Prostate gland (tissue), 2 donors: ENCODE measurements around the gene COL6A5.

Experiments
- CTCF ChIP-seq, 4 experiments: fragments of 200-600 bp in 2 of 4; fragments of 450-650 bp in 2 of 4; sonication (generic) in 2 of 4; IDR thresholded peaks; 1 replicate in 3 of 4; 2 replicates in 1 of 4; pipeline ENCODE4 v1.5.1; 2016 to 2019; ENCODE audit warnings: antibody characterized with exemption in 4 of 4, mild to moderate bottlenecking in 2 of 4, moderate library complexity in 2 of 4
- POLR2A ChIP-seq: fragments of 450-650 bp; IDR thresholded peaks from one replicate; pipeline ENCODE4 v1.6.1; 2016; ENCODE audit warnings: antibody characterized with exemption, mild to moderate bottlenecking

- TF ChIP-seq CTCF (IDR thresholded peaks at IDR 0.05) (no peak), POLR2A (no peak)
These were observed 44.4 kb downstream of the COL6A5 start for GRCh38 chr3:130389743-130390478.
